Measurements from ENCODE around the gene HOMER3.
A peak's percentile ranks its signal among the peaks of the same experiment; 100 is the strongest.

HOMER3 gene

GRCh38 chr19:18897094-18898029, 43.7 kb downstream of the HOMER3 start:
- H3K27ac ChIP-seq = no peak overlapping the region
- DNase-seq (ENCODE audit: low spot score) = no peak
- ChIA-PET CTCF (interaction anchor here (0.6 to 1.1 kb wide), 3 partner anchors 31 to 492 kb away, joined by 3 to 4 read pairs (median 4); no protein-coding TSS in a partner anchor), POLR2A (ENCODE audit: low non-redundant PET) (no interaction called here)
- TF ChIP-seq CTCF (conservative IDR thresholded peaks at IDR 0.05; ENCODE audit: low read depth) = no peak

GRCh38 chr19:18896421-18896841, 44.6 kb downstream of the HOMER3 start:
- DNase-seq (ENCODE audit: low spot score) = peak; percentile 54
- CTCF ChIA-PET = interaction anchor here (0.5 to 1.1 kb wide), 4 partner anchors 30 to 493 kb away, joined by 3 to 4 read pairs (median 4); no protein-coding TSS in a partner anchor
- no peak for TF ChIP-seq CTCF (conservative IDR thresholded peaks at IDR 0.05; ENCODE audit: low read depth)
- POLR2A ChIA-PET (ENCODE audit: low non-redundant PET) = no interaction called here
- H3K27ac ChIP-seq = no peak overlapping the region

GRCh38 chr19:18895824-18896341, 45.1 kb downstream of the HOMER3 start, which contains the start of gene CERS1:
Gene CERS1, minus strand, starts transcription at chr19:18896158. Its CDS starts 86 bp downstream, at chr19:18896072.
- ChIA-PET CTCF (interaction anchor here (0.5 to 0.6 kb wide), 2 partner anchors 105 to 301 kb away, joined by 3 read pairs; no protein-coding TSS in a partner anchor), POLR2A (ENCODE audit: low non-redundant PET) (interaction anchor here (0.6 kb wide), 1 partner anchor 22 kb away, joined by 3 read pairs; no protein-coding TSS in a partner anchor)
- H3K27ac ChIP-seq = no peak within 1 kb of the TSS
- no peak for DNase-seq (ENCODE audit: low spot score)
- no peak for TF ChIP-seq CTCF (conservative IDR thresholded peaks at IDR 0.05; ENCODE audit: low read depth)

GRCh38 chr19:18895038-18895823, 45.8 kb downstream of the HOMER3 start:
- peak; percentile 49 for DNase-seq (ENCODE audit: low spot score)
- H3K27ac ChIP-seq = no peak overlapping the region
- CTCF ChIA-PET = interaction anchor here (0.5 to 2.0 kb wide), 4 partner anchors 10 to 445 kb away, joined by 3 to 7 read pairs (median 3); no protein-coding TSS in a partner anchor
- TF ChIP-seq CTCF (conservative IDR thresholded peaks at IDR 0.05; ENCODE audit: low read depth) = peak; percentile 54
- POLR2A ChIA-PET (ENCODE audit: low non-redundant PET) = interaction anchor here (0.6 kb wide), 1 partner anchor 30 kb away, joined by 6 read pairs; no protein-coding TSS in a partner anchor

- no peak overlapping the region for H3K27ac ChIP-seq
- ChIA-PET POLR2A (ENCODE audit: low non-redundant PET) (interaction anchor here (0.6 kb wide), 1 partner anchor 30 kb away, joined by 6 read pairs; no protein-coding TSS in a partner anchor), CTCF (interaction anchor here (0.6 to 2.0 kb wide), 5 partner anchors 12 to 444 kb away, joined by 3 to 7 read pairs (median 4); no protein-coding TSS in a partner anchor)
- peak; percentile 50 for DNase-seq (ENCODE audit: low spot score)
- no peak for TF ChIP-seq CTCF (conservative IDR thresholded peaks at IDR 0.05; ENCODE audit: low read depth)
Observed at GRCh38 chr19:18894254-18895037, 46.6 kb downstream of the HOMER3 start.

Data from RWPE1 (cell line).